Measurements from ENCODE around the gene MAP3K1. TPM values are rescaled to one million over a fixed set of nuclear protein-coding genes. Genes with fewer than 3 reads are reported as not detected.
A peak's percentile ranks its signal among the peaks of the same experiment; 100 is the strongest.
"Not testable (repeated sequence)": the region's sequence is repeated elsewhere in the genome, so short reads cannot be mapped to it uniquely, and the experiment has no call there.

The MAP3K1 gene
- 10 to 100 TPM; 22.3 to 22.9 TPM for total RNA-seq

DNA sequence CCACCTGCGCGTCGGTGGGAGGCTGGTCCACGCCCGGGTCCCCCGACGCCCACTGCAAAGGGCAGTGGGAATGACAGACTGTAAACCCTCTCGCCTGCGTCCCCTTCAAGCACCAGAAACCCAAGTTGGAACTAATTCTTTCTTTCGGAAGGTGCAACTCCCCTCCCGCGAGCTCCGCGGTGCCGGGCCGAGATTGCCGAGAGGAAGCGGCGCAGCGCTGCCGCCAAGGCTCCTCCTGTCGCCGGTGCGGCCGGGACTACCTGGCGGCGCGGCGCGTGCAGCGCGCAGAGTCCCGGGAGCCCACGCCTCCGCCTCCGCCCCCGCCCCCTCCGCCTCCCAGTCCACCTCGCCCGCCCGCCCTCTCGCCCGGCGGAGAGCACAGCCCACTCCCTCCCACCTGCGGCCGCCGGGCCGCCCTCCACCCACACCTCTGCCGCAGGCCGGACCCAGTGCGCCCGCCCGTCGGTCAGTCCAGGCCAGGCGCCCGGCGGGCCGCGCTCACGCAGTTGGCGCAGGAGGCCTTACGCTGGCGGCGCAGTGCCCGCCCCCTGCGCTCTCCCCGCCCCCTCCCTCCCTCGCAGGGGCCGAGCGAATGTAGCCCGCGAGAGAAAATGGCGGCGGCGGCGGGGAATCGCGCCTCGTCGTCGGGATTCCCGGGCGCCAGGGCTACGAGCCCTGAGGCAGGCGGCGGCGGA lies at the start of gene MAP3K1:
Gene MAP3K1 (plus strand): TSS at position 587 of the 695 bp plus-strand sequence. CDS start 25 bp downstream, at position 612.
- intact Hi-C loops (cut with DNase I, micrococcal nuclease): loop anchor here (1.0 to 10.0 kb wide), 11 partner anchors 37 to 1280 kb away; partner anchors contain the start of genes PLPP1 (in 1 of the 2) and SETD9 (in 1 of the 2)
- H3K27me3 Mint-ChIP-seq: no peaks in the 10 kb centered on the region
- ChIA-PET CTCF (interaction anchor here (0.9 to 2.6 kb wide), 4 partner anchors 10 to 24 kb away, joined by 3 to 7 read pairs (median 5); no protein-coding TSS in a partner anchor), POLR2A (no interaction called here)
- H3K9me3 Mint-ChIP-seq (ENCODE audit: low read depth): no peaks in the 10 kb centered on the region
- DNase-seq (peak; percentile 86), ATAC-seq (peak; percentile 57)
- H3K4me3 Mint-ChIP-seq: peak within 1 kb of the TSS; percentile 76
- no peaks in the 10 kb centered on the region for H3K36me3 Mint-ChIP-seq (ENCODE audit: low read depth)
- H3K4me1 Mint-ChIP-seq: peaks cover 33% of the 10 kb centered on the region
- peak within 1 kb of the TSS; percentile 87 for H3K27ac Mint-ChIP-seq

DNA sequence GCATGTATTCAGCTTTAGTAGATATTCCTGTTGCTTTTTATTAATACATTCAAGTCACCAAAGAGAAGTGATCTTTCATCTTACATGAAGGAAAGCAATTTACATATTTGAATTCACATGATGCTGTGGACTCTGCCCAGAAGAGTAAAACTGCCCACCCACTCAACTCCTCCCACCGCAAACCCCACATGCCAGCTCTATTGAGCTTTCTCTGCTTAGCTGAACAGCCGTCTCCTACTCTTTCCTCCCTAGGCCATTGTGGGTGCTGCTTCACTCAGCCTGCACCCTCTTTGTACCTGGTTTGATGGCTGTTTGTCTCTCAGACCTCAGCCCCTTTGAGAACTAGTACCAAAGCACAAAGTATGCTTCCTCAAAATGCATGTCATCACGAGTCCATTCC lies 48.4 kb upstream of the MAP3K1 start:
- intact Hi-C loops (cut with DNase I, micrococcal nuclease): no loop called here
- ATAC-seq: no peak
- H3K4me1 Mint-ChIP-seq: peaks cover 3% of the 10 kb centered on the region
- no peaks in the 10 kb centered on the region for H3K27me3 Mint-ChIP-seq
- ChIA-PET CTCF (interaction anchor here (1.2 kb wide), 1 partner anchor 134 kb away, joined by 3 read pairs; no protein-coding TSS in a partner anchor), POLR2A (no interaction called here)
- no peak overlapping the region for H3K4me3 Mint-ChIP-seq
- no peaks in the 10 kb centered on the region for H3K36me3 Mint-ChIP-seq (ENCODE audit: low read depth)
- no peaks in the 10 kb centered on the region for H3K9me3 Mint-ChIP-seq (ENCODE audit: low read depth)
- no peak for DNase-seq
- no peak overlapping the region for H3K27ac Mint-ChIP-seq

DNA sequence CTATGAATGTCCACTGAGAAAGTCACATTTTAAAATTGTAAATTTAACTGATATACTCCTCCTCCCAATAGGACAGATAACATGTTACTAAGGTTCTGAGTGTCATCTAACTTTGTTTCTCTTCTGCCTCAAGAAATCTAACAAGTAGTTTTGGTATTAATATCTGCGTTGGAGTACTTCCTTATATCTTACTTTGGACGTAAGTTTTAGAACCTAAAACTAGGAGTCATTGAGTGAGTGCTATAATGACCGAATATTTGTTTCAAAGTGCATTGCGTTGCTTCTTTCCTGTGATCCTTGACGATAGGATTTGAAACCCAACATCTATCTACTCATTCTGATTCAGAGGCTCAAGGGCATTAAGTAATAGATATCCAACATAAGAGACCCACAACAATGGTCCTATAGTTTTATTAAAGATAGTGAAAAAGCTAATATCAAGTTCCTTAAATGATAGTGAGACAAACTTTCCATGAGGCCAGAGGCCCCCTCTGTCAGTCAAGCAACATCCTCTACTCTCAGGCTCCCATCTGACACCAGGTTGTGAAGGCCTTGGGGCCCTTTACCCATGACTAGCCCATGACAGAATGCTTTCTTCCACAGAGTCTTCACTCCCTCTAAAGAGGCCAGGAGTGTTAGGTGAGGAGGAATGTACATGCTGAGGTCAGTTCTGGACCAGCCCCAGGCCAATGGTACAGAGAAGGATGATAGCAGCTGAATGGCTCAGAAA lies 45.3 kb upstream of the MAP3K1 start:
- H3K27ac Mint-ChIP-seq: no peak overlapping the region
- ChIA-PET CTCF (interaction anchor here (1.2 kb wide), 1 partner anchor 72 kb away, joined by 3 read pairs; no protein-coding TSS in a partner anchor), POLR2A (no interaction called here)
- ATAC-seq (no peak), DNase-seq (no peak)
- no peaks in the 10 kb centered on the region for H3K9me3 Mint-ChIP-seq (ENCODE audit: low read depth)
- no peaks in the 10 kb centered on the region for H3K4me1 Mint-ChIP-seq
- intact Hi-C loops (cut with DNase I, micrococcal nuclease): no loop called here
- H3K4me3 Mint-ChIP-seq: no peak overlapping the region
- H3K36me3 Mint-ChIP-seq (ENCODE audit: low read depth): no peaks in the 10 kb centered on the region
- no peaks in the 10 kb centered on the region for H3K27me3 Mint-ChIP-seq

DNA sequence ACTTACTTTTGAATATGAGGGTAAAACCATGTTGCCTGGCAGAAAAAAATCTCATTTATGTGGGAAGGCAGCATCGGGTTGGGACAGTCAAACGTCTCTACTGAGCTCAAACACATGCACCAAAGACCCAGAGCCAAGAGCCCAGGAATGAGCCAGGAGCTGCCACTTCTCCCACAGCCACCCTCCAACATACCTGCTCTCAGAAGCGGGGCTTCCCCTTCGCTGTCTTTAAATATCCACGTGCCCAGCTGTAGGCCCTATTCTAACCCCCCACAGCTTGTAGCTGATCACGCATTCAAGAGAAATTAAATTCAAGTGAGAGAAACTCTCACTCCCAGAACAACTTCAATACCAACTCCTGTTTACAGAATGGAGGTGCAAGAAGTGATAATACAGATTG lies 42.6 kb upstream of the MAP3K1 start:
- no peak for DNase-seq
- H3K27ac Mint-ChIP-seq: no peak overlapping the region
- intact Hi-C loops (cut with DNase I, micrococcal nuclease): no loop called here
- peaks cover 3% of the 10 kb centered on the region for H3K9me3 Mint-ChIP-seq (ENCODE audit: low read depth)
- no peaks in the 10 kb centered on the region for H3K4me1 Mint-ChIP-seq
- H3K36me3 Mint-ChIP-seq (ENCODE audit: low read depth): peaks cover 3% of the 10 kb centered on the region
- H3K27me3 Mint-ChIP-seq: no peaks in the 10 kb centered on the region
- ChIA-PET CTCF (interaction anchor here (0.7 to 0.8 kb wide), 3 partner anchors 65 to 502 kb away, joined by 3 read pairs; no protein-coding TSS in a partner anchor), POLR2A (no interaction called here)
- no peak for ATAC-seq
- H3K4me3 Mint-ChIP-seq: no peak overlapping the region

DNA sequence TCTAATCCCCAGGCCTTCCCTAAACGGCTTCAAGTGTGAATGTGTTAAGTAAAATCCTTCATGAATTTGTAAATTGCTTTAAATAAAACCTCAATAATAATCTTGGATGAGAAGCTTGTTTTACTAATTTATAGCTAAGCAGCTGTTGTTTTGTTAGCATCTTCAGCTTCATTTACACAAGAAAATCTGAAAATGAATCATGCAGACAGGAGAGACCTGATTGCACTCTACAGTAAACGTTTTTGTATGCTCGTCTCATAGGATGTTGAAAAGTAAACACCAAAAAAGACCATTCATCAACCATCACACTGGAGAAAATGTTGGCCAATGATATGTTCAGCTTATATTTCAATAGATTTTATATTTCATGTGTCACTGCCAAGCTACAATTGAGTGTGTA lies 40.4 kb upstream of the MAP3K1 start:
- Mint-ChIP-seq H3K9me3 (ENCODE audit: low read depth) (peaks cover 3% of the 10 kb centered on the region), H3K27ac (no peak overlapping the region), H3K36me3 (ENCODE audit: low read depth) (peaks cover 3% of the 10 kb centered on the region), H3K27me3 (no peaks in the 10 kb centered on the region), H3K4me3 (no peak overlapping the region), H3K4me1 (no peaks in the 10 kb centered on the region)
- ATAC-seq (no peak), DNase-seq (no peak)
- ChIA-PET CTCF (interaction anchor here (0.7 to 1.9 kb wide), 5 partner anchors 14 to 124 kb away, joined by 3 to 5 read pairs (median 4); no protein-coding TSS in a partner anchor), POLR2A (no interaction called here)
- intact Hi-C loops (cut with DNase I, micrococcal nuclease): no loop called here

DNA sequence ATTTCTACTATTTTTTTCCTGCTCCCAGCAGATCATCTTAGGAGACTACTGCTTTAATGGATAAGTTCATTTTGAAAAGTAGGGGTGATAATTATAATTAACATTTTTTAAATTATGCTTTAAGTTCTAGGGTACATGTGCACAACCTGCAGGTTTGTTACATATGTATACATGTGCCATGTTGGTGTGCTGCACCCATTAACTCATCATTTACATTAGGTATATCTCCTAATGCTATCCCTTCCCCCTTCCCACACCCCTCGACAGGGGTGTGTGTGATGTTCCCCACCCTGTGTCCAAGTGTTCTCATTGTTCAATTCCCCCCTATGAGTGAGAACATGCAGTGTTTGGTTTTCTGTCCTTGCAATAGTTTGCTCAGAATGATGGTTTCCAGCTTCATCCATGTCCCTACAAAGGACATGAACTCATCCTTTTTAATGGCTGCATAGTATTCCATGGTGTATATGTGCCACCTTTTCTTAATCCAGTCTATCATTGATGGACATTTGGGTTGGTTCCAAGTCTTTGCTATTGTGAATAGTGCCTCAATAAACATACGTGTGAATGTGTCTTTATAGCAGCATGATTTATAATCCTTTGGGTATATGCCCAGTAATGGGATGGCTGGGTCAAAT lies 39.0 kb upstream of the MAP3K1 start:
- ATAC-seq; H3K36me3 Mint-ChIP-seq (ENCODE audit: low read depth); POLR2A ChIA-PET; H3K9me3 Mint-ChIP-seq (ENCODE audit: low read depth); H3K27ac Mint-ChIP-seq; H3K4me1 Mint-ChIP-seq; intact Hi-C loops (cut with DNase I, micrococcal nuclease); DNase-seq; CTCF ChIA-PET; H3K4me3 Mint-ChIP-seq; H3K27me3 Mint-ChIP-seq: not testable (repeated sequence)

DNA sequence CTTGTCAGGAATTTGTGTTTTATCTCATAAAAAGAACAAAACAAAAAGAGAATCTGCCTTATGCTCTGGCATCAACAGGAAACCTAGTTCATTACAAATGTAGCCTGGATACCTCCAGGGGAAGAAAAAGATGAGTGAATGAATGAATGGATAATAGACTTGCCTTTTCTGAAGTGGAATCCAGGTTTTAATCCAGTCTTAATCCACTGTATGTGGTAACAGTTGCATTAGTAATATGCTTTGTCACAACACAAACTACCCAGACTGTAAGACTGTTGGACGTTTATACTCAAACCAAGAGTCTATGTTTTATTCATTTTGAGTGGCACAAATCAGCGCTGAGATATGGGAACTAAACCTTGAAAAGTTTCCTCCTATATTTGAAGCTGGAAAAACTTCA lies 32.1 kb upstream of the MAP3K1 start:
- POLR2A ChIA-PET: no interaction called here
- ATAC-seq (no peak), DNase-seq (no peak)
- CTCF ChIA-PET: no interaction called here
- intact Hi-C loops (cut with DNase I, micrococcal nuclease): no loop called here
- Mint-ChIP-seq H3K4me3 (no peak overlapping the region), H3K27ac (no peak overlapping the region), H3K27me3 (no peaks in the 10 kb centered on the region), H3K36me3 (ENCODE audit: low read depth) (no peaks in the 10 kb centered on the region), H3K4me1 (no peaks in the 10 kb centered on the region), H3K9me3 (ENCODE audit: low read depth) (peaks cover 7% of the 10 kb centered on the region)

DNA sequence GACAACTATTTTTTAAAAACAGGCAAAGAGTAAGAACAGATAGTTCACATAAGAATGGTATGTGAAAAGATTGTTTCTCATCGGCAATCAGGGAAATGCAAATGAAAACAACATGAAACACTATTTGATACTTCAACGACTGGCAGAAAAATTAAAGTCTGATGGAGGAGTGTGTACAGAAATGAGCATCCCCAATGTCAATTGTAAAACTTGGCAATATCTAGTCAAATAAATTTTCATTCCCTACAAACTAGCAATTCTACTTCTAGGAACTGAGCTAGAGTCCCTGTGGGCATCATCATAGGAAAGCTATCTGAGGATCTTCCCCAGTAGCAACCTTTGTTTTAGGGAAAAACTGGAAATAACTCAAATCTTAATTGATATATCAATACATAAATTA lies 29.0 kb upstream of the MAP3K1 start:
- Mint-ChIP-seq H3K4me1 (peaks cover 3% of the 10 kb centered on the region), H3K4me3 (no peak overlapping the region), H3K27ac (no peak overlapping the region), H3K27me3 (no peaks in the 10 kb centered on the region), H3K9me3 (ENCODE audit: low read depth) (no peaks in the 10 kb centered on the region), H3K36me3 (ENCODE audit: low read depth) (no peaks in the 10 kb centered on the region)
- POLR2A ChIA-PET: no interaction called here
- CTCF ChIA-PET: interaction anchor here (0.6 kb wide), 1 partner anchor 209 kb away, joined by 3 read pairs; no protein-coding TSS in a partner anchor
- intact Hi-C loops (cut with DNase I, micrococcal nuclease): no loop called here
- ATAC-seq (no peak), DNase-seq (no peak)

DNA sequence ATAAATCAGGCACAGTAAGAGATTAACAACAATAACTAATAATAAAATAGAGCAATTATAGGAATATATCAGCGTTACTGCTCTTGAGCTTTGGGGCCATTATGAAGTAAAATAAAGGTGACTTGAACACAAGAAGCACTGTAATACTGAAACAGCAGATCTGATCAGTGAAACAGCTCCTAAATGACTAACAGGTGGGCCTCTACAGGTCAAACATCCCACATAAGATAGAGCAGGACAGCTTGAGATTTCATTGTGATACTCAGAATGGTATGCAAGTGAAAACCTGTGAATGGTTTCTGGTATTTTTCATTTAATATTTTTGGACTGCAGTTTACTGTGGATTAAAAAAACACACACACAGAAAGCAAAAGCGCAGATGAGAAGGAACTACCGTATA lies 24.0 kb upstream of the MAP3K1 start:
- H3K27me3 Mint-ChIP-seq: no peaks in the 10 kb centered on the region
- peaks cover 6% of the 10 kb centered on the region for H3K4me1 Mint-ChIP-seq
- POLR2A ChIA-PET: interaction anchor here (0.5 kb wide), 1 partner anchor 660 kb away, joined by 7 read pairs; no protein-coding TSS in a partner anchor
- no peak for DNase-seq
- H3K4me3 Mint-ChIP-seq: no peak overlapping the region
- CTCF ChIA-PET: interaction anchor here (0.8 kb wide), 1 partner anchor 23 kb away, joined by 4 read pairs; no protein-coding TSS in a partner anchor
- no peak overlapping the region for H3K27ac Mint-ChIP-seq
- H3K36me3 Mint-ChIP-seq (ENCODE audit: low read depth): no peaks in the 10 kb centered on the region
- intact Hi-C loops (cut with DNase I, micrococcal nuclease): no loop called here
- peak; percentile 96 for ATAC-seq
- H3K9me3 Mint-ChIP-seq (ENCODE audit: low read depth): no peaks in the 10 kb centered on the region

DNA sequence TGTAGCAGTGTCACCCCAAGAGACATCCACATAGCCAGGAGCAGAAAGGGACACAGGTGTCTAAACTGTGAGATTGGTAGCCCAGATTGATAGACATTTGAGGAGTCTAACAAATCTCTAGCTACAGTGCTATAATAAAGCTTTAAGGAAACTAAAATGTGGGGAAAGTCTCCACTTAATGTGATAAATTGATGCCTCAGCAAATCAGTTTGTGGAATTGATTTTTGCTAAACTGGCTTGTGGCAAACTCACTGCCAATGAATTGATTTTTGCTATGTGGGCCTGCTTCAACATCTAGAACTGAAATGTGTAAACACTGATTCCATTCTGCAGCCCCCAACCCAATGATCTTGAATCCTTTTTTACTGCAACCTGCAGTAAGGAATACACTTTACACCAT lies 16.8 kb upstream of the MAP3K1 start:
- peaks cover 3% of the 10 kb centered on the region for H3K4me1 Mint-ChIP-seq
- ChIA-PET CTCF (no interaction called here), POLR2A (no interaction called here)

DNA sequence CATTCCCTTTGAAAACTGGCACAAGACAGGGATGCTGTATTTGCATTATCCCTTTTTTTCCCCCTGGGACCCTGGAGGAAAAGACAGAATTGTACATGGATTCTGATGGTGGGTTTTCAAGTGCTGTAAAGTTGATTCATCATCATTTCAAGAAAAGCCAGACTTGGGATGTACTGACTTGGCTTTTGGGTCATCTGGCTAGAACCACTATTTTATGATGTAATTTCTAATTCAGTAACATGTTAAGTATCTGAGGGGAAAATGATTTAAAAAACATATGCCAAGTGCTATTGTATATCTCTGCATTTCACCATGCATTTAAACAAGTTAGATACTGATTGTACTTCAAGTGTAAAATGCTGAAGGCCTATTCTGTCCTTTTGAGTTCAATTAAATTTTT lies 15.2 kb upstream of the MAP3K1 start:
- no peak for ATAC-seq
- ChIA-PET POLR2A (no interaction called here), CTCF (interaction anchor here (0.9 kb wide), 1 partner anchor 100 kb away, joined by 3 read pairs; no protein-coding TSS in a partner anchor)
- H3K27ac Mint-ChIP-seq: no peak overlapping the region
- H3K4me1 Mint-ChIP-seq: peaks cover 12% of the 10 kb centered on the region
- intact Hi-C loops (cut with DNase I, micrococcal nuclease): no loop called here
- no peak overlapping the region for H3K4me3 Mint-ChIP-seq
- no peaks in the 10 kb centered on the region for H3K9me3 Mint-ChIP-seq (ENCODE audit: low read depth)
- DNase-seq: no peak
- no peaks in the 10 kb centered on the region for H3K27me3 Mint-ChIP-seq
- no peaks in the 10 kb centered on the region for H3K36me3 Mint-ChIP-seq (ENCODE audit: low read depth)

More for the DNA sequence above, 16.8 kb upstream of the MAP3K1 start:
- H3K9me3 Mint-ChIP-seq (ENCODE audit: low read depth): no peaks in the 10 kb centered on the region
- no peak overlapping the region for H3K27ac Mint-ChIP-seq
- intact Hi-C loops (cut with DNase I, micrococcal nuclease): no loop called here
- no peaks in the 10 kb centered on the region for H3K36me3 Mint-ChIP-seq (ENCODE audit: low read depth)
- no peaks in the 10 kb centered on the region for H3K27me3 Mint-ChIP-seq
- ATAC-seq (no peak), DNase-seq (no peak)
- H3K4me3 Mint-ChIP-seq: no peak overlapping the region
